Activated B cell treated with CpG ODN at 0.5 μM for 24 hours (primary cell): Measurements from ENCODE around the gene DESI1. TPM values are rescaled to one million over a fixed set of nuclear protein-coding genes. Genes with fewer than 3 reads are reported as not detected.

ENCODE experiments used
- ATAC-seq: fragments of 200-7000 bp; cut with Tn5 transposase; one replicate; pipeline ENCODE4 v1.10.0; 2021; ENCODE audit warnings: low read depth, mild to moderate bottlenecking, moderate library complexity
- CTCF ChIA-PET: fragments of 350-600 bp; sonication (Branson Sonifier 250); formaldehyde crosslinking; loops from one replicate; lab custom pipeline; 2021; ENCODE audit warnings: antibody characterized with exemption; lab: Charles Lee
- POLR2A ChIA-PET: fragments of 350-600 bp; sonication (Branson Sonifier 250); formaldehyde crosslinking; loops from one replicate; lab custom pipeline; 2021; ENCODE audit warnings: antibody characterized with exemption; lab: Charles Lee
- DNase-seq: peaks from one replicate; pipeline ENCODE4 v3.0.0; 2022
- H3K27ac Mint-ChIP-seq: one replicate; pipeline ENCODE4 v1.8.0; 2020; ENCODE audit warnings: mixed read lengths
- H3K27me3 Mint-ChIP-seq: one replicate; pipeline ENCODE4 v1.8.0; 2021; ENCODE audit warnings: mixed read lengths
- H3K36me3 Mint-ChIP-seq: one replicate; pipeline ENCODE4 v1.8.0; 2021; ENCODE audit warnings: low read depth, mixed read lengths
- H3K4me1 Mint-ChIP-seq: one replicate; pipeline ENCODE4 v1.8.0; 2021; ENCODE audit warnings: mixed read lengths
- H3K4me3 Mint-ChIP-seq: one replicate; pipeline ENCODE4 v1.8.0; 2020; ENCODE audit warnings: mild to moderate bottlenecking, mixed read lengths
- H3K9me3 Mint-ChIP-seq: one replicate; pipeline ENCODE4 v1.8.0; 2020; ENCODE audit warnings: mixed read lengths
- intact Hi-C: fragments of 100-400 bp; cut with micrococcal nuclease; formaldehyde crosslinking; loops from one replicate; pipeline ENCODE4 v1.15.1; 2024
- total RNA-seq: library from RNA; stranded (reverse); gene quantifications from 2 replicates; pipeline ENCODE4 v1.2.3, GENCODE V29; 2022
- TF ChIP-seq, protein P1 (sequence below): fragments of 200-600 bp; IDR thresholded peaks from one replicate; pipeline ENCODE4 v1.8.0; 2022; ENCODE audit warnings: antibody characterized with exemption, mild to moderate bottlenecking

The DESI1 gene
- total RNA-seq, 1 donor from 2014 or later = 49.5 TPM

DNA sequence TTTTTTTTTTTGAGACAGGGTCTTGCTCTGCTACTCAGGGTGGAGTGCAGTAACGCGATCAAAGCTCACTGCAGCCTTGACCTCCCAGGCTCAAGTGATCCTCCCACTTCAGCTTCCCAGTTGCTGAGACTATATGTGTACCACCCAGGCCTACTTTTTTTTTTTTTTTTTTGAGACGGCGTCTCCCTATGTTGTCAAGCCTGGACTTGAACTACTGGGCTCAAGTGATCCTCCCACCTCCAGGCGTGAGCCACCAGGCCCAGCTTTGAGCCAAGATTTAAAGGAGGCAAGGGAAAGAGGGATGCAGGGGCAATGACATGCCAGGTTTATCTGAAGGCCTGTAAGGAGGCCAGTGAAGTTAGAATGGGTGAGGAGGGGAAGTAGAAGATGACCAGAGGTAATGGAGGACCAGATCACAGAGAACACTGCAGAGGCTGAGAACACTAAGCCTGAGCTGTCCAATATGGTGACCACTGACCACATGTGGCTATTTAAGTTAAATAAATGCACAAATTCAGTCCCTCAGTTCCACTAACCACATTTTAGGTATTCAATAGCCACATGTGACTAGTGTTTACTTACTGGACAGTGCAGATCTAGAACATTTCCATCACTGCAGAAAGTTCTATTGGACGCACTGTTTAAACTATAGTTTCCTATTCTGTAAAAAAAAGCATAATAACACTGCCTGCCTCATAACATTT, 8.1 kb downstream of the DESI1 start:
- H3K36me3 Mint-ChIP-seq = peaks cover 21% of the 10 kb centered on the region
- TF ChIP-seq, protein P1, sequence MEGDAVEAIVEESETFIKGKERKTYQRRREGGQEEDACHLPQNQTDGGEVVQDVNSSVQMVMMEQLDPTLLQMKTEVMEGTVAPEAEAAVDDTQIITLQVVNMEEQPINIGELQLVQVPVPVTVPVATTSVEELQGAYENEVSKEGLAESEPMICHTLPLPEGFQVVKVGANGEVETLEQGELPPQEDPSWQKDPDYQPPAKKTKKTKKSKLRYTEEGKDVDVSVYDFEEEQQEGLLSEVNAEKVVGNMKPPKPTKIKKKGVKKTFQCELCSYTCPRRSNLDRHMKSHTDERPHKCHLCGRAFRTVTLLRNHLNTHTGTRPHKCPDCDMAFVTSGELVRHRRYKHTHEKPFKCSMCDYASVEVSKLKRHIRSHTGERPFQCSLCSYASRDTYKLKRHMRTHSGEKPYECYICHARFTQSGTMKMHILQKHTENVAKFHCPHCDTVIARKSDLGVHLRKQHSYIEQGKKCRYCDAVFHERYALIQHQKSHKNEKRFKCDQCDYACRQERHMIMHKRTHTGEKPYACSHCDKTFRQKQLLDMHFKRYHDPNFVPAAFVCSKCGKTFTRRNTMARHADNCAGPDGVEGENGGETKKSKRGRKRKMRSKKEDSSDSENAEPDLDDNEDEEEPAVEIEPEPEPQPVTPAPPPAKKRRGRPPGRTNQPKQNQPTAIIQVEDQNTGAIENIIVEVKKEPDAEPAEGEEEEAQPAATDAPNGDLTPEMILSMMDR = no peak
- intact Hi-C loops = no loop called here
- CTCF ChIA-PET = no interaction called here
- H3K27ac Mint-ChIP-seq = no peak overlapping the region
- no peak overlapping the region for H3K4me3 Mint-ChIP-seq
- H3K9me3 Mint-ChIP-seq = no peaks in the 10 kb centered on the region
- POLR2A ChIA-PET = interaction anchor here (0.7 to 1.2 kb wide), 2 partner anchors 9 to 48 kb away, joined by 3 to 4 read pairs; partner anchors contain the start of gene XRCC6
- no peak for ATAC-seq
- H3K4me1 Mint-ChIP-seq = no peaks in the 10 kb centered on the region
- no peaks in the 10 kb centered on the region for H3K27me3 Mint-ChIP-seq
- DNase-seq = no peak

DNA sequence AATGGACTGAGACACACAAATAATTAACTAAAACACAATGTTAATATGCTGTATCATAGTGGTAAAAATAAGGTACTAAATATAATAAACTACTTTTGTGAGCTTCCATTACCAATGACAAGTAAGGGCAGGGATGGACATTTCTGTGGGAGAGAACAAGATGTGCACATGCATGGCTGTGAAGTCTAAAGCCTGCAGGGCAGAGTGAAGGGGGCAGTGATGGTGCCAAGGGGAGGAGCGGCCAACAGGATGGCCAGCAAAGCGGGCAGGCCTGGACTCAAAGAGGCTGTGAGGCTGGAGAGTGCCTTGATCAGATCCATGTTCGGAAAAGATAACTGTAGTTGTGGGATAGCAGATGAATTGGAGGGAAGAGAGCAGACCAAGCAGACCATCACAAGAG, 12.5 kb downstream of the DESI1 start:
- Mint-ChIP-seq H3K27me3 (no peaks in the 10 kb centered on the region), H3K27ac (no peak overlapping the region), H3K36me3 (peaks cover 49% of the 10 kb centered on the region), H3K4me3 (no peak overlapping the region), H3K9me3 (no peaks in the 10 kb centered on the region), H3K4me1 (peaks cover 7% of the 10 kb centered on the region)
- ChIA-PET CTCF (no interaction called here), POLR2A (interaction anchor here (0.6 to 2.1 kb wide), 3 partner anchors 10 to 21 kb away, joined by 3 to 8 read pairs (median 3); partner anchors contain the start of genes DESI1 and XRCC6)
- intact Hi-C loops = no loop called here
- ATAC-seq = no peak
- TF ChIP-seq, protein P1 = no peak
- DNase-seq = no peak

DNA sequence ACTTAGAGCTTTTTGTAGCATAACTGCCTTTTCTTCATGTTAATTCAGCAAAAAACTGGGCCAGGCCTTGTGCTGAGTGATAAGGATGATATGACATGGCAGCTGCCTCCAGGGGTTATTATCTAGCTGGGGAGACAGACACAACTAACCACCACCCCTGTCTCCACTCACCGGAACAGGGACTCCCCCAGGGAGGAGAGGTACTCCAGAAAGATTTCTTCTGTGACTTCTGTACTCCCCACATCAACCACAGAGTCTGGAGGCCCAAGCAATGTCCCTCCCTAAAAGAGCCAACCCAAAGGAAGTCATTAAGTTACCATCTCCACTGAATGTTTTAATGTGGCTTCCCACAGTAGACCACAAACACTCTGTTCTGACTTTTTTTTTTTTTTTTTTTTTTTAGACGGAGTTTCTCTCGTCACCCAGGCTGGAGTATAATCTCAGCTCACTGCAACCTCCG, 16.9 kb downstream of the DESI1 start:
- DNase-seq = no peak
- ATAC-seq = peak; percentile 95
- TF ChIP-seq, protein P1 = no peak
- H3K4me1 Mint-ChIP-seq = peaks cover 7% of the 10 kb centered on the region
- no peaks in the 10 kb centered on the region for H3K9me3 Mint-ChIP-seq
- H3K36me3 Mint-ChIP-seq = peaks cover 76% of the 10 kb centered on the region
- ChIA-PET CTCF (interaction anchor here (0.6 kb wide), 1 partner anchor 126 kb away, joined by 3 read pairs; no protein-coding TSS in a partner anchor), POLR2A (interaction anchor here (0.6 to 2.7 kb wide), 4 partner anchors 14 to 1990 kb away, joined by 3 to 16 read pairs (median 4); partner anchors contain the start of genes DESI1, PMM1 and XRCC6)
- peak overlapping the region; percentile 35 for H3K27ac Mint-ChIP-seq
- H3K27me3 Mint-ChIP-seq = no peaks in the 10 kb centered on the region
- intact Hi-C loops = no loop called here
- no peak overlapping the region for H3K4me3 Mint-ChIP-seq

DNA sequence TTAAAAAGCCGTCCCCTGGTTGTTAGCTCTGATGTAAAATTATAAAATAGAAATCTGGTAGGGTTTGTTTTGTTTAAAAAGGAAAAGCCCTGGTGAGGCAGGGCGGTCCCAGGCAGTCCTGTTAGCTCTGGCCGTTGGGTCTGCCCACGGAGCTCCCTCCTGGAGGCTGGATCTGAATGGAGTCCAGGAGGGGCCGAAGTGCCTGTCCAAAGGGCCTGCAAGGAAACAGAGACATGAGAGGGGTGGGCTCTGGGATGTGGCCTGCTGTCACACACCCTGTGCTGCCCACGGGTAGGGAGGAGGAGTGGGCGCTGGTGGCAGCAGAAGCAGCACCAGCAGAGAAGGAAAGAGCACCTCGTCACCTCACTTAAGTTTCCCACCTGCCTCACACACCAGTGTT, 19.9 kb downstream of the DESI1 start:
- Mint-ChIP-seq H3K4me1 (peaks cover 7% of the 10 kb centered on the region), H3K9me3 (no peaks in the 10 kb centered on the region), H3K36me3 (peaks cover 67% of the 10 kb centered on the region), H3K27me3 (no peaks in the 10 kb centered on the region), H3K27ac (no peak overlapping the region), H3K4me3 (no peak overlapping the region)
- TF ChIP-seq, protein P1 = no peak
- no peak for DNase-seq
- intact Hi-C loops = no loop called here
- ChIA-PET CTCF (no interaction called here), POLR2A (interaction anchor here (3.0 kb wide), 1 partner anchor 20 kb away, joined by 6 read pairs; the partner anchor contains the start of genes DESI1 and XRCC6)
- ATAC-seq = no peak
